SU-DHL-6 (cell line): ENCODE results near the gene VILL.

ENCODE experiments used
- H2AFZ ChIP-seq: fragments of 200-600 bp; sonication (generic); 2 replicates; pipeline ENCODE4 v1.6.1; 2014; ENCODE audit warnings: low read depth, mild to moderate bottlenecking, moderate library complexity, mixed read lengths, antibody characterized with exemption, low read length; ENCODE audit not compliant: severe bottlenecking
- H3F3A ChIP-seq: fragments of 200-600 bp; shearing (Covaris generic); 2 replicates; pipeline ENCODE4 v1.6.0; 2016; ENCODE audit warnings: antibody characterized with exemption, mild to moderate bottlenecking; ENCODE audit not compliant: insufficient read depth
- H3K27ac ChIP-seq: fragments of 200-600 bp; sonication (generic); 2 replicates; pipeline ENCODE4 v1.5.1; 2016; ENCODE audit warnings: low read depth, mild to moderate bottlenecking, low read length, moderate library complexity, mixed read lengths
- H3K27me3 ChIP-seq: fragments of 200-600 bp; sonication (generic), shearing (Covaris generic); 2 replicates; pipeline ENCODE4 v1.6.0; 2014; ENCODE audit warnings: mild to moderate bottlenecking, low read length
- H3K36me3 ChIP-seq: fragments of 200-600 bp; sonication (generic); 2 replicates; pipeline ENCODE4 v1.6.1; 2014; ENCODE audit warnings: mild to moderate bottlenecking, low read length, mixed read lengths
- H3K4me2 ChIP-seq: fragments of 300-600, 200-600 bp; shearing (Covaris generic), sonication (generic); 2 replicates; pipeline ENCODE4 v1.6.0; 2014; ENCODE audit warnings: low read length, low read depth, mild to moderate bottlenecking; ENCODE audit not compliant: poor library complexity, severe bottlenecking
- H3K4me3 ChIP-seq: fragments of 200-600 bp; sonication (generic); 2 replicates; pipeline ENCODE4 v1.5.1; 2014; ENCODE audit warnings: antibody characterized with exemption, low read length, mild to moderate bottlenecking, mixed read lengths; ENCODE audit not compliant: insufficient read depth, poor library complexity, severe bottlenecking
- H3K79me2 ChIP-seq: fragments of 200-600 bp; sonication (generic); 2 replicates; pipeline ENCODE4 v1.6.1; 2014; ENCODE audit warnings: mild to moderate bottlenecking, low read length, moderate library complexity; ENCODE audit not compliant: insufficient read depth
- H3K9ac ChIP-seq: fragments of 200-600 bp; sonication (generic); 2 replicates; pipeline ENCODE4 v1.7.0; 2014; ENCODE audit warnings: mild to moderate bottlenecking, low read length
- H3K9me2 ChIP-seq: fragments of 200-600 bp; sonication (generic); replicated peaks from 2 replicates; pipeline ENCODE4 v1.6.1; 2014; ENCODE audit warnings: low read length; ENCODE audit not compliant: insufficient read depth
- H3K9me3 ChIP-seq: fragments of 200-600 bp; sonication (generic); 2 replicates; pipeline ENCODE4 v1.6.1; 2014; ENCODE audit warnings: low read length, mixed read lengths; ENCODE audit not compliant: insufficient read depth
- H4K20me1 ChIP-seq: fragments of 200-600 bp; sonication (generic); 2 replicates; pipeline ENCODE4 v1.6.1; 2014; ENCODE audit warnings: low read depth, mild to moderate bottlenecking, antibody characterized with exemption, low read length, moderate library complexity, mixed read lengths
- CTCF ChIP-seq: fragments of 200-600 bp; sonication (generic); IDR thresholded peaks from one replicate; pipeline ENCODE4 v1.5.1; 2017; ENCODE audit warnings: antibody characterized with exemption, mild to moderate bottlenecking, low read length, moderate library complexity; ENCODE audit not compliant: insufficient read depth, poor library complexity, severe bottlenecking
- EZH2phosphoT487 ChIP-seq: fragments of 200-600 bp; sonication (generic), shearing (Covaris generic); conservative IDR thresholded peaks from 2 replicates; pipeline ENCODE4 v1.6.1; 2018; ENCODE audit warnings: mild to moderate bottlenecking, antibody characterized with exemption, low read length, moderate library complexity, mixed read lengths

The VILL gene

GRCh38 chr3:38054499-38055001 is 64.0 kb downstream of the VILL start:
- Histone ChIP-seq H3K36me3 (no peaks in the 10 kb centered on the region), H3K9me2 (no peaks in the 10 kb centered on the region), H2AFZ (no peak overlapping the region), H3K27me3 (no peaks in the 10 kb centered on the region), H3K4me3 (no peak overlapping the region), H3K9me3 (no peaks in the 10 kb centered on the region), H3F3A (no peaks in the 10 kb centered on the region), H3K27ac (no peak overlapping the region), H3K4me2 (no peak overlapping the region), H3K79me2 (no peaks in the 10 kb centered on the region), H3K9ac (no peak overlapping the region), H4K20me1 (no peaks in the 10 kb centered on the region)
- TF ChIP-seq EZH2phosphoT487 (no peak), CTCF (no peak)
